ENCODE data around the gene PNMA1.

The PNMA1 gene, protein sequence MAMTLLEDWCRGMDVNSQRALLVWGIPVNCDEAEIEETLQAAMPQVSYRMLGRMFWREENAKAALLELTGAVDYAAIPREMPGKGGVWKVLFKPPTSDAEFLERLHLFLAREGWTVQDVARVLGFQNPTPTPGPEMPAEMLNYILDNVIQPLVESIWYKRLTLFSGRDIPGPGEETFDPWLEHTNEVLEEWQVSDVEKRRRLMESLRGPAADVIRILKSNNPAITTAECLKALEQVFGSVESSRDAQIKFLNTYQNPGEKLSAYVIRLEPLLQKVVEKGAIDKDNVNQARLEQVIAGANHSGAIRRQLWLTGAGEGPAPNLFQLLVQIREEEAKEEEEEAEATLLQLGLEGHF

DNA sequence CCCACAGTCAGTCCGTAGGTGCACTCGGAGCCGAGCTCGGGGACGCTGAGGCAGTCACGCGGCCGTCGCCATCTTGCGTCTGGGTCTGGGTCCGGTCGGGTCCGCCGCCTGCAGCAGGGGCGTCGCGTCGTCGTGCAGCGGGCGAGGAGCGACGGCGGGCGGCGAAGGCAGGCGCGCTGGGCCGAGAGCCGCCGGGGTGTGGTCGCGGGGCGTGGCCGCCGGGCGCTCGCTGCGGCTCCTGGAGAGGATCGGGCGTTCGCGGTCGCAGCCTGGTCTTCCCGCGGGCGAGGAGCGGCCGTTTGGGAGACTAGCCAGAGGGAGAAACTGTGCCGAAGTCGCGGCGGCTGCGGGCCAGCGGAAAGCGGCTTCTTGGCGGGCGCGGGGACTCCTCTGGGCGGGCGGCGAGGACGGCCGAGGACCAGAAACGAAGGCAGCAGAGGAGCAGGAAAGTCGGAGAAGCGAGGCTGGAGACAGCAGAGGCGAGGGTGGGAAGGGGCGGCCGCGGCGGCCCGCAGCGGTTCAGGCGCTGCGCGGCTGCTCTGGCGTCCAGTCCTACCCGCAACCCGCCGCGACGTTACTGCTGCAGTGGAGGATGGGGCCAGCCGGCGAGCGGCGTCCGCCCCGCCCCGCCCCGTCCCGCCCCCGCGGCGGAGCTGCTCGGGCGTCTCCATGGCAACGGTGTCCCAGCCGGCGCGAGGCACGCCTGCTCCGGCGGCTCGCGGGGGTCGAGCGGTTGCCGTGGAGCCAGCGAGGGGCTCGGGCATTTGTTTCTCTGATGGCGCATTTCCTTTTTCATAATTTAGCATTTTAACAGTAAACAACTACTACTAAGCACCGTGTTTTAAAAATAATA, at the start of gene PNMA1:
PNMA1 (minus strand) TSS at position 582 of the 853 bp plus-strand sequence. CDS start 745 bp downstream, outside the sequence.
- DNase-seq (ENCODE audit: insufficient read length, low spot score) (peak; percentile 99), FAIRE-seq (peak; percentile 99)

GRCh38 chr14:73763396-73763795, 49.2 kb upstream of the PNMA1 start:
- FAIRE-seq (no peak), DNase-seq (ENCODE audit: insufficient read length, low spot score) (no peak)

GRCh38 chr14:73762375-73762822, 48.2 kb upstream of the PNMA1 start:
- DNase-seq (ENCODE audit: insufficient read length, low spot score) (no peak), FAIRE-seq (no peak)

GRCh38 chr14:73761618-73762355, 47.6 kb upstream of the PNMA1 start:
- FAIRE-seq (no peak), DNase-seq (ENCODE audit: insufficient read length, low spot score) (no peak)

DNA sequence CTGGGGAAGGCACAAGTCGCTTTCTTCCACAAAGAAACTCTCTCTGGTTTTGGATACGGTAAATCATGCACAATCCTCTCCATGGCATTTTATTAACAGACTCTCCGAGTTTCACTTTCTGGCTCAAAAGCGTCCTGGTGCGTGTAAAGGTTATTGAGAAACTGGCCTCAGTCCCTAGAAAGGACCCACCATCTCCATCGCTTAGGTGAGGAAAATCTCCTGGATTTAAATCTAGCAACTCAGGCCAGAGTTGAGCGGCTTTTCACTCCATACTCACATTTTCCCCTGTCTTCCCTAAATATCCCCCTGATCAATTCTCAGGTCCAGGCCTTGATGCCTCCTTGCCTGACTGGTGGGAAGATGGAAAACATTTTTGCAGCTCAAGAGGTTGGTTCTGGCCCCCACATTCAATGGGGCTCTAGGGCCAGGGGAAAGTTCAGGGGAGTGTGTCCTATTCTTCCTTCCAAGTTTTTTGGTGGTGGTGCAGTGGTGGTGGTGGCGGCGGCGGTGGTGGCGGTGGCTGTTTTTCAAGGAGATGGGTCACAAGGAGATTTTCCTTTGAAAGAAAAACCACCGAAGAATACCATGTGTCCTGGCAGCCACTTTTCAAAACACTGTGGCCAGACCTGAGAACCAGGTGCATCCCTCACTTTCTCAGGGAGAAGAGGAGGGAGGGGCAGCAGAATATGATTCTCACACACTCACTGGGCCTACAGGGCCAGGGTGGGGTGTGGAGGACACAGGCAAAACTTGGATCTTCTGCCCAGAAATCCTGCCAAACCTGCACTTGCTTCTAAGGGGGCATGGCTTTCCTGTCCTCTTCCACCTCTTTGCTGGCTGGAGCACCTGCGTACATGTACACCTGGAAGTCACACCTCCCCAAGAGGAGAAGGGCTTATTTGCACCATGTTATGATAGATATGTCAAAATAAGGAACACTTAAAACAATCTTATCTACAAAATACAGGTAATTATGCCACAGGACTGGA, 46.7 kb upstream of the PNMA1 start:
- FAIRE-seq (peak; percentile 16), DNase-seq (ENCODE audit: insufficient read length, low spot score) (no peak)

GRCh38 chr14:73759714-73760597, 45.8 kb upstream of the PNMA1 start:
- peak; percentile 100 for DNase-seq (ENCODE audit: insufficient read length, low spot score)
- peak; percentile 99 for FAIRE-seq

DNA sequence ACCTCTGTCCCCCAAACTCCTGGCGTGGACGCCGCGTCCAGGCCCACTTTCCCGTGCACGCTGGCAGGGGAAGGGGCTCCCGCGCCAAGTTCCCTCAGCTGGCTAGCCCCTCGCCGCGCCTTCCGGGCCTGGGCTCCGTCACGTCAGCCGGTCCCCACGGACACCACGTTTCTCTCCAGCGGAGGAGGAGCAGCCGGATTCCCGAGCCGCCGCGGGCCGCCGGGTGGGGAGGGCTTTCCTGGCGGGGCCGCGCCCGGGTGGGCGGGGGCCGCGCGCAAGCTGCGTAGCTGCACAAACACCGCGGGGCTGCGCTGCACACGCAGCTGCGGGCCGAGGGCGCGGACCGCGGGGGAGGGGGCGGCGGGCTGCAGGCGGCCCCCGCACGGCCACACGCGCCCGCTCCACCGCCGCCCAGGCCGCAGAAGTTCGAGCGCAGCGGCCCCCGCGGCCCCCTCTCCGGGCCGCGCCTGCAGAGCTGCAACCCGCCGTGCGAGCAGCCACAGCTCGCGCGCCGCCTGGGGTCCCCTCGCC, 45.1 kb upstream of the PNMA1 start:
- DNase-seq (ENCODE audit: insufficient read length, low spot score): no peak
- peak; percentile 94 for FAIRE-seq

DNA sequence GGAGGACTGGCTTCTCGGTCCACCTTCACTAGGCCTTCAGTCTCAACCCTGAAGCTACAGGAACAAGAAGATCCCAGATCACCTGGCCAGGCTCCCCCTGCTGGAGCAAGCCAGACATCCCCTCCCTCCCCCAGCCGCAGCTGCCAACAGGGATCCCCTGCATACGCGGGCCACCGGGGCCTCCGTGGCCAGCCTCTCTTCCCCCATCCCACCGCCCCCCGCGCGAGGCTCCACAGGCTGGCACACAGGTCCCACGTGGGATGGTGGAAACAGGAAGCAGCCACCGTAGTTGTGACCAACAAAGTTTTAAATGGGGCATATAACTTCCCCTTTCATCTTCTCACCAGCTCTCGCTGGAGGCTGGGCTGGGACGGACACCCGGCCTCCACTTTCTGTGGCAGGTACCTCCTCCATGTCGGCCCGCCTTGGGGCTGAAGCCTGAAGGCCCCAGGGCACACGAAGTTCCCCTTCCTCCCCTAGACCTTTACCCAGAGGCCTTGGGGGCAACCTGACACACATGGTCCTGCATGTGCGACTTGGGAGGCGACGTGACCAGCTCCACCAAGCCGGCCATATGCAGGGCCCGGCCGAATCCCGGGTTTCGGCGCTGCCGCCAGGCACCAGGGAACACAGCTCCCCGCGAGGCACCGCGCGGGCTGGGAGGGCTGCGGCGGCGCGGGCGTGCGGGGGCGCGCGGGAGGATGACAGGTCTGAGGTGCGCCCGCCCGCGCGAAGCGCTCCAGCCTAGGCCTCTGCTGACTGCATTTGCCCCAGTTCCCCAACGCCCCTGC, 44.4 kb upstream of the PNMA1 start:
- FAIRE-seq (peak; percentile 94), DNase-seq (ENCODE audit: insufficient read length, low spot score) (peak; percentile 95)

DNA sequence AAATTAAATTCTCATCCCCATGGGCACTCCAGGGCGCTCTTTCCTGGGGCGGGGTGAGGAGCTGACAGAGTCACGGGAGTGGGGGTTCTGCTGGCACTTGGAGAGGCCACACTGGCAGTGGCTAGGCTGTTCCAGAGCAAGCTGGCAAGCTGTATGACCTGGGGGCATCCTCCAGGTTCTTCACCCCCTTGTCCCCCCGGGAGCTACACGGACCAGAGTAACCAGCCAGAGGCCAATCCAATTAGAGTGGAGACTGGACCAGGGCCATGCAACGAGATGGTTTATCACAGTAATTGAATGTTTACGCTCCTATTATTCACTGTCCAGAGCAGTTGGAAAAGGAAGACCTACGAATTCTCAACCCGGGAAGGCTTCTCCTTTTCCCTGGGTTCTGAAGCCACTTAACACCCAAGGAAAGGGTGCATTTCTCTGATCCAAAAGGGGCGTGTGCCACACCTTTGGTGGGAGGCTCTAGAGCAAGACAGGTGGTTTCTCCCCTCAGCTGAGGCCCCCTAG, 43.8 kb upstream of the PNMA1 start:
- FAIRE-seq (no peak), DNase-seq (ENCODE audit: insufficient read length, low spot score) (no peak)

- no peak for FAIRE-seq
- DNase-seq (ENCODE audit: insufficient read length, low spot score): no peak
Observed at GRCh38 chr14:73757381-73757780, 43.2 kb upstream of the PNMA1 start.

GRCh38 chr14:73755434-73756014, 41.3 kb upstream of the PNMA1 start:
- no peak for DNase-seq (ENCODE audit: insufficient read length, low spot score)
- FAIRE-seq: peak; percentile 59

GRCh38 chr14:73754911-73755360, 40.8 kb upstream of the PNMA1 start:
- FAIRE-seq: peak; percentile 13
- no peak for DNase-seq (ENCODE audit: insufficient read length, low spot score)

DNA sequence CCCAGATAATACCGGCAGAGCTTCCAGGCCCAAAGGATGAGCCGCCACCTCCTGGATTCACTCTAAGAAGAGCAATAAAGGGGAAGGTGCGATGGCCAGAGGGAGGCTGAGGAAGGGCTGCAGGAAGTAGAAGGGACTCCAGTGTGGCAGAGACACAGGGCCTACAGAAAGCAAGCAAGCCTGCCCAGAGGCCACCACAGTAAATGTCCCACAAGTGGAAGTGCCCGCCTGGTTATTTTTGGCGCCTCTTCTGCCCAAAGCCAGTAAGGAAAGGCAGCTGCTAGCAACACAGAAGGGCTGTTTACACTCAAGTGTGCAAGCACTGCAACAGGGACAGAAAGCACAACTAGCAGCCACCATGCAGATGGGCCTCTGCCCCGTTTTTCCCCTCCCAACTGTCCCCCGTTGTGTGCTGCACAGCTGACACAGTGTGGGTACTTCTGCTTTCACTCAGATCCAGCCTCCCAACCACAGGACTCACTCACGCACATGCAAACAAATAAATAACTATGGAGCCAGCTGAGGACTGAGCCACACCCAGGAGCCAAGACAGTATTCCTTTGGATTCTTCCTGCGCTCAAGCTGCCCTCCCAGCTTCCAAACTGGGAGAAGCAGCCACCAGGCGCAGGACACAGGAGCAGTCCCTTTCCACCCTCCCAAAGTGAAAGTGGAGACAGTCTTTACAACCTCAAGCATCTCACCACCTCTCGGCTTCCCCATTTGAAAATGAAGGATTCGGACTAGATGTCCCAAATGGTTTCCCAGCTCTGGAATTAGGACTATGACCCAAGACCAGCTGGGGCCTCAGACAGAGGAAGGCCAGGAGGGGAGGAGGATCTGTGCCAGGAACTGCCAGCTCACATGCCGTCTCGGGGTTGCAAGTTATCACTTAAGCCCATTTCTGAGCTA, 40.0 kb upstream of the PNMA1 start:
- FAIRE-seq: peak; percentile 85
- DNase-seq (ENCODE audit: insufficient read length, low spot score): no peak

- DNase-seq (ENCODE audit: insufficient read length, low spot score) (no peak), FAIRE-seq (no peak)
Observed at GRCh38 chr14:73753124-73753886, 39.1 kb upstream of the PNMA1 start.

DNA sequence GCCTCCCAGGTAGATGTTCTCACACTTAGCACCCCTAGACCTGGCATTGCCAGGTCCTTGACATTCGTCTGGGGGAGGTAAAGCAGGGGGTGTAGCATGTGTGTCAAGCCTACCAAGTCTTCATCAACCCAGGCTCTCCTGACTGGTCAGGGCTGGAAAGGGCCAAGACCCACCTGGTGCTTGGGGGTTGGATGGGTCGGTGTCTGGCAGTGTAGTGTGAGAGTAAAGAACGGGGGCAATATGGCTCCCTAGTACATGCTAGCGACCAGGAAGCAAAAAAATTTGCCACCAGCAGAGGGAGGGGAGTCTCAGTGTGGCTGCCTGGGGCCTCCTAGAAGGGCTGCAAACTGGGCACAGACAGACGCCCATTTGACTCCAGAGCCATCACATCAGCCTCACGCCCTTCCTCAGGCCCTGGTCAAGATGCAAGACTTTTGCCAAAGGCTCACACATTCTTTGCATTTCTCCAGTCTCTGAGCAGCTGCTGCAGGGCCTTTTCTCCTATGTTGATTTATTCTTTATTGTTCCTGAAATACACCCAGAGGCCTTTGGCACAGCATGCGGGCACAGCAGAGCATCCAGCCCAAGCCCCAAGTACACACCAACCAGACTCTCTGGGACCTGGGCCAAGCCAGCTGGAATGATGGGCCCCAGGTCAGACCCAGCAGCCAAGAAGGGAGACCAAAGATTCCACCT, 38.3 kb upstream of the PNMA1 start:
- DNase-seq (ENCODE audit: insufficient read length, low spot score): peak; percentile 87

More for the DNA sequence above, 38.3 kb upstream of the PNMA1 start:
- FAIRE-seq: peak; percentile 20
